Trophoblast cell (in vitro differentiated cells and primary cell): Measurements from ENCODE around the gene BRD3.

ENCODE experiments used
- DNase-seq, 2 donors: peaks; one replicate each; pipeline ENCODE4 v3.0.0-alpha.2; 2016
- H2AFZ ChIP-seq: 2 replicates; pipeline ENCODE4 v1.6.1; 2013; ENCODE audit warnings: low read length, moderate library complexity, mild to moderate bottlenecking; ENCODE audit not compliant: insufficient read depth, poor library complexity
- H2AK5ac ChIP-seq: 2 replicates; pipeline ENCODE4 v1.6.1; 2013; ENCODE audit warnings: mild to moderate bottlenecking, low read length
- H2BK120ac ChIP-seq: 2 replicates; pipeline ENCODE4 v1.6.1; 2013; ENCODE audit warnings: low read length, mild to moderate bottlenecking, moderate library complexity; ENCODE audit not compliant: insufficient read depth, poor library complexity
- H2BK12ac ChIP-seq: 2 replicates; pipeline ENCODE4 v1.6.1; 2013; ENCODE audit warnings: mild to moderate bottlenecking, low read length, moderate library complexity
- H2BK5ac ChIP-seq: 2 replicates; pipeline ENCODE4 v1.6.1; 2013; ENCODE audit warnings: low read length, low read depth, moderate library complexity, mild to moderate bottlenecking; ENCODE audit not compliant: poor library complexity
- H3K14ac ChIP-seq: 2 replicates; pipeline ENCODE4 v1.6.1; 2013; ENCODE audit warnings: mild to moderate bottlenecking, low read length
- H3K18ac ChIP-seq: 2 replicates; pipeline ENCODE4 v1.6.1; 2013; ENCODE audit warnings: mild to moderate bottlenecking, low read length
- H3K23ac ChIP-seq: 2 replicates; pipeline ENCODE4 v1.6.1; 2013; ENCODE audit warnings: low read length
- H3K27ac ChIP-seq: 2 replicates; pipeline ENCODE4 v1.5.1; 2013; ENCODE audit warnings: low read depth, mild to moderate bottlenecking, inconsistent platforms, low read length, moderate library complexity
- H3K27me3 ChIP-seq: 2 replicates; pipeline ENCODE4 v1.6.1; 2013; ENCODE audit warnings: inconsistent platforms, mild to moderate bottlenecking, low read length, moderate library complexity; ENCODE audit not compliant: insufficient read depth
- H3K36me3 ChIP-seq, 2 experiments: 1 replicate in 1 of 2; 2 replicates in 1 of 2; pipeline ENCODE4 v1.6.1; 2013; ENCODE audit warnings: low read length in 2 of 2, mild to moderate bottlenecking in 2 of 2, moderate library complexity in 1 of 2; ENCODE audit not compliant: insufficient read depth in 2 of 2, control insufficient read depth in 1 of 2
- H3K4ac ChIP-seq: 2 replicates; pipeline ENCODE4 v1.6.1; 2013; ENCODE audit warnings: low read depth, mild to moderate bottlenecking, low read length, moderate library complexity
- H3K4me1 ChIP-seq, 2 experiments: 1 replicate in 1 of 2; 2 replicates in 1 of 2; pipeline ENCODE4 v1.6.1; 2013; ENCODE audit warnings: low read length in 2 of 2, mild to moderate bottlenecking in 2 of 2, moderate library complexity in 1 of 2; ENCODE audit not compliant: insufficient read depth in 2 of 2, control insufficient read depth in 1 of 2
- H3K4me2 ChIP-seq: 2 replicates; pipeline ENCODE4 v1.6.1; 2013; ENCODE audit warnings: inconsistent platforms, mild to moderate bottlenecking, low read length, moderate library complexity
- H3K4me3 ChIP-seq: 2 replicates; pipeline ENCODE4 v1.5.1; 2013; ENCODE audit warnings: mild to moderate bottlenecking, low read depth, low read length, inconsistent platforms
- H3K79me1 ChIP-seq: one replicate; pipeline ENCODE4 v1.6.1; 2013; ENCODE audit warnings: low read length
- H3K79me2 ChIP-seq: 2 replicates; pipeline ENCODE4 v1.6.1; 2013; ENCODE audit warnings: low read length, mild to moderate bottlenecking; ENCODE audit not compliant: control insufficient read depth, insufficient read depth, poor library complexity
- H3K9ac ChIP-seq: 2 replicates; pipeline ENCODE4 v1.6.1; 2013; ENCODE audit warnings: mild to moderate bottlenecking, low read length
- H3K9me3 ChIP-seq: 2 replicates; pipeline ENCODE4 v1.6.1; 2013; ENCODE audit warnings: low read depth, mild to moderate bottlenecking, control low read depth, inconsistent platforms, low read length; ENCODE audit not compliant: insufficient read depth
- H4K12ac ChIP-seq: 2 replicates; pipeline ENCODE4 v1.6.1; 2013; ENCODE audit warnings: low read depth, mild to moderate bottlenecking, low read length, moderate library complexity
- H4K8ac ChIP-seq: 2 replicates; pipeline ENCODE4 v1.6.1; 2013; ENCODE audit warnings: low read depth, mild to moderate bottlenecking, low read length, moderate library complexity
- H4K91ac ChIP-seq: one replicate; pipeline ENCODE4 v1.6.1; 2013; ENCODE audit warnings: low read depth, mild to moderate bottlenecking, low read length, moderate library complexity
- WGBS: extraction: QIAGEN DNeasy Blood & Tissue Kit; methylation state at CpG from one replicate; pipeline ENCODE4 v1.1.7; 2013; ENCODE audit warnings: missing lambda C conversion rate; ENCODE audit not compliant: insufficient read length, insufficient coverage; ENCODE audit errors: extremely low coverage; 5-methylcytosine and 5-hydroxymethylcytosine counted together

BRD3 gene

GRCh38 chr9:134037641-134038040 lies 30.2 kb downstream of the BRD3 start:
- no peak overlapping the region for H3K23ac ChIP-seq
- no peak overlapping the region for H3K18ac ChIP-seq
- H2BK120ac ChIP-seq: no peak overlapping the region
- no peak for DNase-seq
- no peak overlapping the region for H4K12ac ChIP-seq
- H4K91ac ChIP-seq: no peak overlapping the region
- no peak overlapping the region for H2BK12ac ChIP-seq
- no peak overlapping the region for H2AK5ac ChIP-seq
- H3K4me1 ChIP-seq: no peaks in the 10 kb centered on the region
- no peak overlapping the region for H3K14ac ChIP-seq
- H3K4me3 ChIP-seq: no peak overlapping the region
- WGBS: no CpG with 5 or more reads among the region's 2 CpGs
- no peak overlapping the region for H2BK5ac ChIP-seq
- H3K9me3 ChIP-seq: peaks cover 2% of the 10 kb centered on the region
- H3K27ac ChIP-seq: no peak overlapping the region
- H3K79me2 ChIP-seq: no peaks in the 10 kb centered on the region
- H3K4me2 ChIP-seq: no peak overlapping the region
- no peak overlapping the region for H2AFZ ChIP-seq
- H4K8ac ChIP-seq: no peak overlapping the region
- no peak overlapping the region for H3K4ac ChIP-seq
- no peak overlapping the region for H3K9ac ChIP-seq
- H3K36me3 ChIP-seq: peaks cover 64 to 70% of the 10 kb centered on the region in 2 experiments
- H3K79me1 ChIP-seq: no peaks in the 10 kb centered on the region
- H3K27me3 ChIP-seq: no peaks in the 10 kb centered on the region

GRCh38 chr9:134036130-134036529 lies 31.7 kb downstream of the BRD3 start:
- no peak overlapping the region for H3K23ac ChIP-seq
- H3K79me2 ChIP-seq: no peaks in the 10 kb centered on the region
- H3K36me3 ChIP-seq: peaks cover 61 to 66% of the 10 kb centered on the region in 2 experiments
- H4K12ac ChIP-seq: no peak overlapping the region
- H2AK5ac ChIP-seq: no peak overlapping the region
- H3K9me3 ChIP-seq: peaks cover 2% of the 10 kb centered on the region
- DNase-seq: no peak
- no peak overlapping the region for H2AFZ ChIP-seq
- WGBS: no CpG with 5 or more reads among the region's 16 CpGs
- H2BK12ac ChIP-seq: no peak overlapping the region
- H3K18ac ChIP-seq: no peak overlapping the region
- no peak overlapping the region for H3K4me3 ChIP-seq
- H3K79me1 ChIP-seq: no peaks in the 10 kb centered on the region
- no peak overlapping the region for H3K14ac ChIP-seq
- H4K8ac ChIP-seq: no peak overlapping the region
- H4K91ac ChIP-seq: no peak overlapping the region
- H3K4me2 ChIP-seq: no peak overlapping the region
- no peak overlapping the region for H2BK120ac ChIP-seq
- no peak overlapping the region for H2BK5ac ChIP-seq
- no peaks in the 10 kb centered on the region for H3K4me1 ChIP-seq
- no peak overlapping the region for H3K4ac ChIP-seq
- no peaks in the 10 kb centered on the region for H3K27me3 ChIP-seq
- no peak overlapping the region for H3K27ac ChIP-seq
- H3K9ac ChIP-seq: no peak overlapping the region

GRCh38 chr9:134035041-134036039 lies 32.5 kb downstream of the BRD3 start:
- H2BK12ac ChIP-seq: no peak overlapping the region
- H3K4ac ChIP-seq: no peak overlapping the region
- H3K27me3 ChIP-seq: no peaks in the 10 kb centered on the region
- no peak overlapping the region for H3K9ac ChIP-seq
- no peak overlapping the region for H2AK5ac ChIP-seq
- H2BK5ac ChIP-seq: no peak overlapping the region
- H3K27ac ChIP-seq: no peak overlapping the region
- peaks cover 2% of the 10 kb centered on the region for H3K9me3 ChIP-seq
- no peak overlapping the region for H4K12ac ChIP-seq
- no peak overlapping the region for H2BK120ac ChIP-seq
- no CpG with 5 or more reads among the region's 28 CpGs for WGBS
- no peak overlapping the region for H2AFZ ChIP-seq
- H3K79me2 ChIP-seq: no peaks in the 10 kb centered on the region
- H4K91ac ChIP-seq: no peak overlapping the region
- no peak overlapping the region for H4K8ac ChIP-seq
- no peaks in the 10 kb centered on the region for H3K4me1 ChIP-seq
- no peak for DNase-seq
- no peak overlapping the region for H3K14ac ChIP-seq
- no peak overlapping the region for H3K4me2 ChIP-seq
- H3K23ac ChIP-seq: no peak overlapping the region
- H3K79me1 ChIP-seq: no peaks in the 10 kb centered on the region
- no peak overlapping the region for H3K18ac ChIP-seq
- H3K36me3 ChIP-seq: peaks cover 61 to 64% of the 10 kb centered on the region in 2 experiments
- no peak overlapping the region for H3K4me3 ChIP-seq

- H3K27me3 ChIP-seq: no peaks in the 10 kb centered on the region
- H3K79me2 ChIP-seq: no peaks in the 10 kb centered on the region
- H3K4ac ChIP-seq: no peak overlapping the region
- no peak overlapping the region for H3K4me2 ChIP-seq
- H3K14ac ChIP-seq: no peak overlapping the region
- H4K91ac ChIP-seq: no peak overlapping the region
- H3K9ac ChIP-seq: peak overlapping the region; percentile 35
- no peak overlapping the region for H3K4me3 ChIP-seq
- H4K12ac ChIP-seq: no peak overlapping the region
- H3K9me3 ChIP-seq: peaks cover 2% of the 10 kb centered on the region
- H3K18ac ChIP-seq: no peak overlapping the region
- H3K79me1 ChIP-seq: no peaks in the 10 kb centered on the region
- no peaks in the 10 kb centered on the region for H3K4me1 ChIP-seq
- H3K23ac ChIP-seq: no peak overlapping the region
- H2BK5ac ChIP-seq: no peak overlapping the region
- H4K8ac ChIP-seq: no peak overlapping the region
- H2BK12ac ChIP-seq: no peak overlapping the region
- H2AK5ac ChIP-seq: no peak overlapping the region
- WGBS: no CpG with 5 or more reads among the region's 19 CpGs
- H2BK120ac ChIP-seq: no peak overlapping the region
- no peak overlapping the region for H2AFZ ChIP-seq
- H3K36me3 ChIP-seq: peaks cover 53 to 57% of the 10 kb centered on the region in 2 experiments
- no peak overlapping the region for H3K27ac ChIP-seq
- DNase-seq: no peak
These were observed 33.4 kb downstream of the BRD3 start for GRCh38 chr9:134034215-134035040.
